Neuron (in vitro differentiated cells): ENCODE measurements around the gene CATSPER1.

Source experiments
- H2AFZ ChIP-seq: one replicate; pipeline ENCODE4 v1.6.1; 2013; ENCODE audit warnings: low read depth, mild to moderate bottlenecking, inconsistent platforms, low read length, moderate library complexity
- H3K27me3 ChIP-seq: one replicate; pipeline ENCODE4 v1.6.1; 2013; ENCODE audit warnings: low read length; ENCODE audit not compliant: insufficient read depth
- H3K36me3 ChIP-seq: one replicate; pipeline ENCODE4 v1.6.1; 2013; ENCODE audit warnings: low read length; ENCODE audit not compliant: insufficient read depth
- H3K4me1 ChIP-seq: one replicate; pipeline ENCODE4 v1.6.1; 2013; ENCODE audit warnings: low read length; ENCODE audit not compliant: insufficient read depth
- H3K4me3 ChIP-seq: 2 replicates; pipeline ENCODE4 v1.5.1; 2013; ENCODE audit warnings: mild to moderate bottlenecking, low read length, moderate library complexity
- H3K9me3 ChIP-seq: one replicate; pipeline ENCODE4 v1.6.1; 2013; ENCODE audit warnings: low read length

The CATSPER1 gene

DNA sequence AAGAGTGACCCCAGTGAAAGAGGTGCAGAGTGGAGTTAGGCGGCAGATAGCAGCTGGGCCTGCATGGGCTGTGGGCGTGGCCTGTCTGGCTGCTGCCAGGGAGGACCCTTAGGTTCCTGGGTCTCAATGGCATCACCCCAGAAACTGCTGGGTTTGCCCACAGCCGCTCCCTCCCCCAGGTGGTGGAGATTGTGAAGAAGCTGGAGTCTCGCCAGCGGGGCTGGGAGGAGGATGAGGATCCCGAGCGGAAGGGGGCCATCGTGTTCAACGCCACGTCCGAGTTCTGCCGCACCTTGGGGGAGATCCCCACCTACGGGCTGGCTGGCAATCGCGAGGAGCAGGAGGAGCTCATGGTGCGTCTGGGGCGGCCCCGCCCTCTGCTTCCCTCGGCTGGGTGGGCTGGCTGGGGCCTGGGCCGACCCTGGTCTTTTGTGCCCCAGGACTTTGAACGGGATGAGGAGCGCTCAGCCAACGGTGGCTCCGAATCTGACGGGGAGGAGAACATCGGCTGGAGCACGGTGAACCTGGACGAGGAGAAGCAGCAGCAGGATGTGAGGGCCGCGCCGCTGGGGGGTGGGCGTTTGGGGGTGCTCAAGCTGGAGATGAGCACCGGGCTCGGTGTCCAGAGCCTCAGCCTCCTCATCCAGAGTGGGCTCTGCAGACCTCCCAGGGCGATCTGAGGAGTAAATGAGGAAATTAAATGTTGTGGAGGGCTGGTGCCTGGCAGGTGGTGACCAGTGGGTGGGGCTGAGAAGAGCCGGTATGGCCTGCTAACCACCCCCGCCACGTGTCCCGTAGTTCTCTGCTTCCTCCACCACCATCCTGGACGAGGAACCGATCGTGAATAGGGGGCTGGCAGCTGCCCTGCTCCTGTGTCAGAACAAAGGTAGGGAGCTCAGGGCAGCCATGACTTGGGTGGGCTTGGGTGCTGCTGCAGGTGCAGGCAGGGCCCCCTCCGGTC lies 49.8 kb downstream of the CATSPER1 start:
- H3K36me3 ChIP-seq, result peaks cover 50% of the 10 kb centered on the region
- H3K9me3 ChIP-seq, result no peaks in the 10 kb centered on the region
- H3K27me3 ChIP-seq, result no peaks in the 10 kb centered on the region
- H3K4me3 ChIP-seq, result no peak overlapping the region
- H3K4me1 ChIP-seq, result no peaks in the 10 kb centered on the region
- no peak overlapping the region for H2AFZ ChIP-seq

DNA sequence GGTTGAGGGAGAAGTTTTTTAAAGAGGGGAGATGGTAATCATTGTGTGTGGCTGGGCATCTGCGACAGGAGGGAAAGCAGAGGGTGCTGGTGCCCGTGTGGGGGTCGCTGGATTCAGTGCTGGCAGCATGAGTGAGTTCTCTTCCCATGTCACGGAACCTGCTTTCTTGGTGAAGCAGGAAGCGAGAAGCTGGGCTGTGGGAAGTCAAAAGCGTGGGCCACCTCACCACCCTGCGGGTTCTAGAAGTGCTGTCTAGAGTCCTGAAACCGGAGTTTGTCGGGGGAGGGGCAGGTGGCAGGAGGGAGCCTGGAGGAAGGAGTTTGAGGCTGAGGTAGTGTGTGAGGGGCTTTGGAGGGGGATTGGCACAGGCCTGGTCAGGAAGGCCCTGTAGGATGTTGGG lies 50.5 kb downstream of the CATSPER1 start:
- Histone ChIP-seq H3K27me3 (no peaks in the 10 kb centered on the region), H3K36me3 (peaks cover 50% of the 10 kb centered on the region), H2AFZ (no peak overlapping the region), H3K4me3 (no peak overlapping the region), H3K4me1 (no peaks in the 10 kb centered on the region), H3K9me3 (no peaks in the 10 kb centered on the region)

- no peaks in the 10 kb centered on the region for H3K4me1 ChIP-seq
- no peaks in the 10 kb centered on the region for H3K27me3 ChIP-seq
Observed at GRCh38 chr11:65973439-65974110, 52.7 kb downstream of the CATSPER1 start.

GRCh38 chr11:65972116-65972515 lies 54.2 kb downstream of the CATSPER1 start:
- Histone ChIP-seq H2AFZ (no peak overlapping the region), H3K9me3 (no peaks in the 10 kb centered on the region), H3K36me3 (peaks cover 57% of the 10 kb centered on the region), H3K4me3 (no peak overlapping the region), H3K4me1 (no peaks in the 10 kb centered on the region), H3K27me3 (no peaks in the 10 kb centered on the region)

More at GRCh38 chr11:65973439-65974110, 52.7 kb downstream of the CATSPER1 start:
- Histone ChIP-seq H3K36me3 (peaks cover 57% of the 10 kb centered on the region), H3K9me3 (no peaks in the 10 kb centered on the region), H3K4me3 (no peak overlapping the region), H2AFZ (no peak overlapping the region)

DNA sequence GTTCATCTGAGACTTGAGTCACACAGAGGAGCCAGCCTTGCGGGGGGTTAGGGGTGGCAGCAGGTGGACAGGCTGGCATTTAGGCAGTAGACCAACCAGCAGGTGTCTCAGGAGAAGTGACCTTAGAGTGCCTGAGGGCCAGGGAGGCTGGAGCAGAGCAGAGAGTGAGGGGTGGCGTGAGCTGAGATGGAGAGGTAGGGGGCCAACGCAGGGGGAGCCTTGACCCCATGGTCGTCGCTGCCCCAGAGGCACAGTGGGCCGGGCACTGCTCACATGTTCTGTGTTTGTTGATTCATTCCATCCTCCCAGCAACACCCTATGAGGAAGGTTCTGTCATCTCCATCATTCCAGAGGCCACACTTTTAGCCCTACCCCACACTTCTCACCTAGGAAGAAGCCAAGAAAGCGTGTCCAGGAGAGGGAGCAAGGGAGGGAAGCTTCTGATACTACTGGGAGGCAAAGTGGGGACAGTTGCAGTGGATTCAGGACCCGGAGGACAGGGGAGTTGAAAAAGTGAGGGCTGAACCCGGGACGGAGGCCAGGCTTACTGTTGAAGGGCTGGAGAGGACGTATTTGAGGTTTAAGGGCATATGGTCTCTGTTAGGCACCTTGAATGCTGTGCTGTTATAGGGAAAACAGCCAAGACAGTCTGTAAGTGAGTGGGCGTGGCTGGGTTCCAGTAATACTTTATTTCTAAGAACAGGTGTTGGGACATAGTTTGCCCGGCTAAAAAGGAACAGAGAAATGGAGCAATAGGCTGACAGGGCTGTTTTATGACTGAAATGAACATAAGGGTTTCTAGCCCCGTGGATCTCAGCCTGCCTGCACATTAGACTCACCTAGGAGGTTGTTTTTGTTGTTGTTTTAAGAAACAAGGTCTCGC lies 57.4 kb downstream of the CATSPER1 start:
- Histone ChIP-seq H3K9me3 (no peaks in the 10 kb centered on the region), H2AFZ (no peak overlapping the region), H3K36me3 (peaks cover 75% of the 10 kb centered on the region), H3K4me1 (no peaks in the 10 kb centered on the region), H3K4me3 (no peak overlapping the region), H3K27me3 (no peaks in the 10 kb centered on the region)

GRCh38 chr11:65967329-65967934 lies 58.8 kb downstream of the CATSPER1 start:
- Histone ChIP-seq H2AFZ (no peak overlapping the region), H3K27me3 (no peaks in the 10 kb centered on the region), H3K9me3 (no peaks in the 10 kb centered on the region), H3K36me3 (peaks cover 72% of the 10 kb centered on the region), H3K4me3 (no peak overlapping the region), H3K4me1 (peaks cover 9% of the 10 kb centered on the region)
